EH (cell line): ENCODE data around the gene GSTA5.
"Not testable (repeated sequence)": the region's sequence is repeated elsewhere in the genome, so short reads cannot be mapped to it uniquely, and the experiment has no call there.

Source experiments
- DNase-seq: peaks from one replicate; pipeline ENCODE4 v3.0.0-alpha.2; 2015; ENCODE audit warnings: low read depth

The GSTA5 gene

DNA sequence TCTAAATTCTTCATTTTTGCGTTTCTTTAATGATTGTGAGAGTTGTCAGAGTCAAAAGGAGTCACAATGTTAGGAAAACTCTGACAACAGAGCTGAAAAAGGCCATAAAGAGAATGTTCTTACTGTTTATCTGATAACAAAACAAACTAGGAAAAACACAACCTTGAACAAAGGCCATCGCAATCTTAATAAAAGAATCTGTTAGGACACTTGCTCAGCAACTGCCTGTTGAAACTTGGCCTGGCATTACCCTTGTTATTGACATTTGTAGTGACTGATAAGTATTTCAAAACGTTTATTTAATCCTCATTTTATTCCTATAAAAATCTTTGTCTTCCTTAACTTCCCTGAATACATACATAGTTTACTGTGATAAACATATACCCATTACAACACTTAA, 52.7 kb downstream of the GSTA5 start:
- no peak for DNase-seq

DNA sequence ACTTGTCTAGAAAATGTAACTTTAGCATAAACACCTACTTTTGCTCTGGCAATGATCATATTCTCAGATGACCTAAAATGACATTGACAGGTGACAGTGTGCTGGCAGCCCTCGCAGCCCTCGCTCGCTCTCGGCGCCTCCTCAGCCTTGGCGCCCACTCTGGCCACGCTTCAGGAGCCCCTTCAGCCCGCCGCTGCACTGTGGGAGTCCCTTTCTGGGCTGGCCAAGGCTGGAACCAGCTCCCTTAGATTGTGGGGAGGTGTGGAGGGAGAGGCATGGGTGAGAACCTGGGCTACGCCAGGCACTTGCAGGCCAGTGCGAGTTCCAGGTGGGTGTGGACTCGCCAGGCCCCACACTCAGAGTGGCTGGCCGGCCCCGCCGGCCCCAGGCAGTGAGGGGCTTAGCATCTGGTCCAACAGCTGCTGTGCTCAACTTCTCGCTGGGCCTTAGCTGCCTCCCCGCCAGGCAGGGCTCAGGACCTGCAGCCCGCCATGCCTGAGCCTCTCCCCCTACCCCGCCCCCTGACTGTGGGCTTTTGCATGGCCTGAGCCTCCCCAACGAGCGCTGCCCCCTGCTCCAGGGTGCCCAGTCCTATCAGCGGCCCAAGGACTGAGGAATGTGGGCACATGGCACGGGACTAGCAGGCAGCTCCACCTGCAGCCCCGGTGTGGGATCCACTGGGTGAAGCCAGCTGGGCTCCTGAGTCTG, 54.2 kb downstream of the GSTA5 start:
- no peak for DNase-seq

DNA sequence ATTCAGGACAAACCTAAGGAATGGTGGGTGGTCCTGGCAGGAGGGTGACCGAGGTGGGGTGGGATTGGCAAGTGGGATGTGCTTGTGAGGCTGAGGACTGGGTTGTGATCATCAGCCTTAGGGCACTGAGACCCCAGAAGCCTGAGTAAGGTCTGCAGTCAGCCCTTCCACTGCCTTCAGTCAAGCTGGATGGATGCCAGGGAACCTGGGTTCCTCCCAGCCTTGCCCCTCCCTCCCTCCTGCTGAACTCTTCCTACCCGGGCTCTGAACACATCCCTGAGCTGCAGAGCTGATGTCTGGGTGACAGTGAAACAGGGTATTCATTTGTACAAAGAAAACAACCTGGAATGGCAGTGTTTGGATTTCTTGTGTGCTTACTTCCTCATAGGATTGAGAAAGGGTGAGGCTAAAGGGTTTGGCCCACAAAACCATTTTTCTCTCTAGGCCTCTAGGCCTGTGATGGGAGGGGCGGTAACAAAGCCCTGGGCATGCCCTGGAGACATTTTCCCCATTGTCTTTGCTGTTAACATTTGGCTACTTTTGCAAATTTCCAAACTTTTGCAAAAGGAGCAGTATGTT, 57.8 kb downstream of the GSTA5 start:
- not testable (repeated sequence) for DNase-seq

DNA sequence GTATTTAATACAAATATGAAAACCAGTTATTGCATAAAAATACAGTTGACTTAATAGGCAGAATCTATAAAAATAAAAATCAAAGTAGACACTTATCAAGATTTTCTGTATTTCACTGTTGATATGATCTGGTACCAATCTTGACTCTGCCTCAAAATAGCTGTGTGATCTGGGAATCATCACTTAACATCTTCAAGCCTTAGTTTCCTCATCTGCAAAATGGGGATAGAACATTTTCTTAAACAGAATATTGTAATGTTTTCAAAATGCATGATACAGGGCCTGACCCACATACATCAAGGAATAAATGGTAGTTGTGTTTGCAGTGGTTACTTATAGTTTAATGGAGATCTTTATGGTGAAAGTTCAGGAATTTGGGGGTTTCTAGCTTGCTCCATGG, 58.4 kb downstream of the GSTA5 start:
- DNase-seq, result not testable (repeated sequence)
